GM20431 (cell line): ENCODE data around the gene CENATAC.
"Not testable (repeated sequence)": the region's sequence is repeated elsewhere in the genome, so short reads cannot be mapped to it uniquely, and the experiment has no call there.

Source experiments
- in situ Hi-C: fragments of 300-500 bp; cut with MseI, MboI; formaldehyde crosslinking; loops from one replicate; pipeline ENCODE4 v1.15.0; 2020; ENCODE audit warnings: low sequenced_read_pairs; ENCODE audit not compliant: unreplicated experiment

Gene CENATAC

GRCh38 chr11:118997627-118998387 lies at the start of gene CENATAC:
CENATAC (plus strand) TSS chr11:118998138; CDS start chr11:118998198, 60 bp downstream.
- in situ Hi-C loops: no loop called here

- in situ Hi-C loops: loop anchor here (10.0 to 25.0 kb wide), 2 partner anchors 48 to 266 kb away; partner anchors contain the start of gene TREH
Observed at GRCh38 chr11:118953265-118953664, 44.7 kb upstream of the CENATAC start.

GRCh38 chr11:118953976-118954375 lies 44.0 kb upstream of the CENATAC start:
- in situ Hi-C loops: loop anchor here (10.0 to 25.0 kb wide), 2 partner anchors 49 to 267 kb away; partner anchors contain the start of gene TREH

- in situ Hi-C loops: loop anchor here (10.0 to 25.0 kb wide), 2 partner anchors 51 to 269 kb away; partner anchors contain the start of gene TREH
Observed at GRCh38 chr11:118956094-118956846, 41.7 kb upstream of the CENATAC start, which contains the start of gene UPK2. UPK2 (plus strand) TSS chr11:118956298; CDS start chr11:118956351, 53 bp downstream.

- in situ Hi-C loops: loop anchor here (10.0 to 25.0 kb wide), 2 partner anchors 52 to 270 kb away; partner anchors contain the start of gene TREH
Observed at GRCh38 chr11:118956847-118957469, 41.0 kb upstream of the CENATAC start.

GRCh38 chr11:118957549-118957948 lies 40.4 kb upstream of the CENATAC start:
- in situ Hi-C loops: loop anchor here (10.0 to 25.0 kb wide), 2 partner anchors 53 to 270 kb away; partner anchors contain the start of gene TREH

GRCh38 chr11:118957968-118958367 lies 40.0 kb upstream of the CENATAC start:
- in situ Hi-C loops: loop anchor here (10.0 to 25.0 kb wide), 2 partner anchors 53 to 271 kb away; partner anchors contain the start of gene TREH

- in situ Hi-C loops: loop anchor here (10.0 to 25.0 kb wide), 2 partner anchors 54 to 271 kb away; partner anchors contain the start of gene TREH
Observed at GRCh38 chr11:118958577-118958976, 39.4 kb upstream of the CENATAC start.

- in situ Hi-C loops: loop anchor here (25.0 kb wide), 1 partner anchor 274 kb away; the partner anchor contains the start of gene TREH
Observed at GRCh38 chr11:118961189-118961588, 36.7 kb upstream of the CENATAC start.

GRCh38 chr11:118961591-118961990 lies 36.3 kb upstream of the CENATAC start:
- in situ Hi-C loops: loop anchor here (25.0 kb wide), 1 partner anchor 274 kb away; the partner anchor contains the start of gene TREH

- in situ Hi-C loops: loop anchor here (25.0 kb wide), 1 partner anchor 282 kb away; the partner anchor contains the start of gene TREH
Observed at GRCh38 chr11:118969508-118969907, 28.4 kb upstream of the CENATAC start.

- in situ Hi-C loops: loop anchor here (25.0 kb wide), 1 partner anchor 284 kb away; the partner anchor contains the start of gene TREH
Observed at GRCh38 chr11:118971646-118972045, 26.3 kb upstream of the CENATAC start, which contains the start of gene FOXR1. FOXR1 (plus strand) TSS chr11:118971761; CDS start chr11:118971932, 171 bp downstream.

- in situ Hi-C loops: loop anchor here (25.0 kb wide), 1 partner anchor 287 kb away; the partner anchor contains the start of gene TREH
Observed at GRCh38 chr11:118973985-118974384, 24.0 kb upstream of the CENATAC start.

GRCh38 chr11:118975771-118976709 lies 21.9 kb upstream of the CENATAC start:
- in situ Hi-C loops: no loop called here

- in situ Hi-C loops: no loop called here
Observed at GRCh38 chr11:118979434-118979833, 18.5 kb upstream of the CENATAC start.

GRCh38 chr11:118980191-118980881 lies 17.6 kb upstream of the CENATAC start:
- in situ Hi-C loops: no loop called here

GRCh38 chr11:118984337-118984736 lies 13.6 kb upstream of the CENATAC start:
- in situ Hi-C loops: not testable (repeated sequence)

- in situ Hi-C loops: no loop called here
Observed at GRCh38 chr11:118984825-118985224, 13.1 kb upstream of the CENATAC start.
